ENCODE data around the gene PKDCC. TPM values are rescaled to one million over a fixed set of nuclear protein-coding genes. Genes with fewer than 3 reads are reported as not detected.

The PKDCC gene
- total and polyA plus RNA-seq, 4 donors, result 2.0 to 76.0 (median 19.8) TPM

DNA sequence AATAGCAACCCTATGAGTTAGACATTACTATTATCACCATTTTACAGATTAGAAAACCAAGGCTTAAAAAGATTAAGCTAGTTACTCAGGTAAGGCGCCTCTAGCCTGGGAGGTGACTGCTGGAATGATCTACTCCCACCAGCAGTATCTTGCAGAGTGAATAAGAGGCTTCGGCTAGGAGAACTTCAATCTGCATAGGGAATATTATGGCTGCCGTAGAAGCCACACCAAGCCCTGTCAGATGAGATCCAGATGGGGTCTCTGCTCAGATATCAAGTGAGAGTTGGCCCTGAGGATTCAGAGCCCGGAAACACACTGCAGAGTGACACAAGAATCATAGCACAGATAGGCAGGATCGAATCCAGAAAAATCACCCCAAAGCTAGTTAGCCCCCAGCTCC lies 21.5 kb upstream of the PKDCC start:
- 93% methylated on average over 5 of the region's 5 CpGs for whole genome bisulfite sequencing
- no peaks in the 10 kb centered on the region for H3K36me3 ChIP-seq (ENCODE audit: control insufficient read depth in 4 of 4, insufficient read depth in 3 of 4, low read depth in 1 of 4, low read length in 3 of 4)
- H3K4me3 ChIP-seq (ENCODE audit: low read depth in 1 of 3, low read length in 3 of 3), result no peak overlapping the region
- no peak for DNase-seq (ENCODE audit: low spot score)
- no peaks in the 10 kb centered on the region for H3K4me1 ChIP-seq (ENCODE audit: control insufficient read depth in 4 of 4, insufficient read depth in 4 of 4, low read length in 3 of 4)
- no peak for TF ChIP-seq RXRA (IDR thresholded peaks at IDR 0.05)
- no peak for TF ChIP-seq HNF4G (IDR thresholded peaks at IDR 0.05)
- TF ChIP-seq RAD21 (IDR thresholded peaks at IDR 0.05), result no peak
- no peak for TF ChIP-seq SP1 (IDR thresholded peaks at IDR 0.05)
- TF ChIP-seq, protein P1, sequence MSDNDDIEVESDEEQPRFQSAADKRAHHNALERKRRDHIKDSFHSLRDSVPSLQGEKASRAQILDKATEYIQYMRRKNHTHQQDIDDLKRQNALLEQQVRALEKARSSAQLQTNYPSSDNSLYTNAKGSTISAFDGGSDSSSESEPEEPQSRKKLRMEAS (IDR thresholded peaks at IDR 0.05), result no peak
- no peak for TF ChIP-seq GABPA (IDR thresholded peaks at IDR 0.05 in 1 of 2, conservative IDR thresholded peaks at IDR 0.05 in 1 of 2)
- TF ChIP-seq, protein P2, sequence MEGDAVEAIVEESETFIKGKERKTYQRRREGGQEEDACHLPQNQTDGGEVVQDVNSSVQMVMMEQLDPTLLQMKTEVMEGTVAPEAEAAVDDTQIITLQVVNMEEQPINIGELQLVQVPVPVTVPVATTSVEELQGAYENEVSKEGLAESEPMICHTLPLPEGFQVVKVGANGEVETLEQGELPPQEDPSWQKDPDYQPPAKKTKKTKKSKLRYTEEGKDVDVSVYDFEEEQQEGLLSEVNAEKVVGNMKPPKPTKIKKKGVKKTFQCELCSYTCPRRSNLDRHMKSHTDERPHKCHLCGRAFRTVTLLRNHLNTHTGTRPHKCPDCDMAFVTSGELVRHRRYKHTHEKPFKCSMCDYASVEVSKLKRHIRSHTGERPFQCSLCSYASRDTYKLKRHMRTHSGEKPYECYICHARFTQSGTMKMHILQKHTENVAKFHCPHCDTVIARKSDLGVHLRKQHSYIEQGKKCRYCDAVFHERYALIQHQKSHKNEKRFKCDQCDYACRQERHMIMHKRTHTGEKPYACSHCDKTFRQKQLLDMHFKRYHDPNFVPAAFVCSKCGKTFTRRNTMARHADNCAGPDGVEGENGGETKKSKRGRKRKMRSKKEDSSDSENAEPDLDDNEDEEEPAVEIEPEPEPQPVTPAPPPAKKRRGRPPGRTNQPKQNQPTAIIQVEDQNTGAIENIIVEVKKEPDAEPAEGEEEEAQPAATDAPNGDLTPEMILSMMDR (IDR thresholded peaks at IDR 0.05; ENCODE audit: low read depth, low read length, missing input control), result no peak
- TF ChIP-seq FOXA2 (IDR thresholded peaks at IDR 0.05), result no peak
- TF ChIP-seq NR2F2 (IDR thresholded peaks at IDR 0.05), result no peak
- TF ChIP-seq FOXA1 (IDR thresholded peaks at IDR 0.05), result no peak
- no peak for TF ChIP-seq YY1 (IDR thresholded peaks at IDR 0.05)
- no peak for TF ChIP-seq ATF3 (IDR thresholded peaks at IDR 0.05)
- TF ChIP-seq HNF4A (conservative IDR thresholded peaks at IDR 0.05), result no peak
- TF ChIP-seq, protein P3, sequence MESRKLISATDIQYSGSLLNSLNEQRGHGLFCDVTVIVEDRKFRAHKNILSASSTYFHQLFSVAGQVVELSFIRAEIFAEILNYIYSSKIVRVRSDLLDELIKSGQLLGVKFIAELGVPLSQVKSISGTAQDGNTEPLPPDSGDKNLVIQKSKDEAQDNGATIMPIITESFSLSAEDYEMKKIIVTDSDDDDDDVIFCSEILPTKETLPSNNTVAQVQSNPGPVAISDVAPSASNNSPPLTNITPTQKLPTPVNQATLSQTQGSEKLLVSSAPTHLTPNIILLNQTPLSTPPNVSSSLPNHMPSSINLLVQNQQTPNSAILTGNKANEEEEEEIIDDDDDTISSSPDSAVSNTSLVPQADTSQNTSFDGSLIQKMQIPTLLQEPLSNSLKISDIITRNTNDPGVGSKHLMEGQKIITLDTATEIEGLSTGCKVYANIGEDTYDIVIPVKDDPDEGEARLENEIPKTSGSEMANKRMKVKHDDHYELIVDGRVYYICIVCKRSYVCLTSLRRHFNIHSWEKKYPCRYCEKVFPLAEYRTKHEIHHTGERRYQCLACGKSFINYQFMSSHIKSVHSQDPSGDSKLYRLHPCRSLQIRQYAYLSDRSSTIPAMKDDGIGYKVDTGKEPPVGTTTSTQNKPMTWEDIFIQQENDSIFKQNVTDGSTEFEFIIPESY (IDR thresholded peaks at IDR 0.05), result no peak
- no peak for TF ChIP-seq JUND (IDR thresholded peaks at IDR 0.05)
- TF ChIP-seq EGR1 (IDR thresholded peaks at IDR 0.05; ENCODE audit: low read depth in 2 of 2), result no peak
- H3K27me3 ChIP-seq (ENCODE audit: control insufficient read depth in 4 of 4, insufficient read depth in 4 of 4, low read length in 3 of 4), result no peaks in the 10 kb centered on the region
- H3K9me3 ChIP-seq (ENCODE audit: control insufficient read depth in 4 of 4, low read length in 3 of 4), result no peaks in the 10 kb centered on the region
- no peak overlapping the region for H3K27ac ChIP-seq (ENCODE audit: low read depth in 1 of 2, low read length in 2 of 2)
- no peak overlapping the region for H3K9ac ChIP-seq (ENCODE audit: low read depth in 1 of 2, low read length in 2 of 2)

- H3K9ac ChIP-seq (ENCODE audit: low read depth in 1 of 2, low read length in 2 of 2), result no peak overlapping the region
- H3K9me3 ChIP-seq (ENCODE audit: control insufficient read depth in 4 of 4, low read length in 3 of 4), result no peaks in the 10 kb centered on the region
- DNase-seq (ENCODE audit: low spot score), result no peak
- peaks cover 0 to 3% (median 0%) of the 10 kb centered on the region in 4 donors for H3K4me1 ChIP-seq (ENCODE audit: control insufficient read depth in 4 of 4, insufficient read depth in 4 of 4, low read length in 3 of 4)
- H3K36me3 ChIP-seq (ENCODE audit: control insufficient read depth in 4 of 4, insufficient read depth in 3 of 4, low read depth in 1 of 4, low read length in 3 of 4), result no peaks in the 10 kb centered on the region
- no peaks in the 10 kb centered on the region for H3K27me3 ChIP-seq (ENCODE audit: control insufficient read depth in 4 of 4, insufficient read depth in 4 of 4, low read length in 3 of 4)
- WGBS, result 83% methylated on average over 8 of the region's 8 CpGs
- no peak overlapping the region for H3K4me3 ChIP-seq (ENCODE audit: low read depth in 1 of 3, low read length in 3 of 3)
- H3K27ac ChIP-seq (ENCODE audit: low read depth in 1 of 2, low read length in 2 of 2), result no peak overlapping the region
- TF ChIP-seq ATF3 (IDR thresholded peaks at IDR 0.05), result no peak
- TF ChIP-seq HNF4G (IDR thresholded peaks at IDR 0.05), result no peak
- TF ChIP-seq, protein P3 (IDR thresholded peaks at IDR 0.05), result no peak
- TF ChIP-seq TAF1 (conservative IDR thresholded peaks at IDR 0.05), result no peak
- no peak for TF ChIP-seq JUND (IDR thresholded peaks at IDR 0.05)
- no peak for TF ChIP-seq SP1 (IDR thresholded peaks at IDR 0.05)
- TF ChIP-seq NR2F2 (IDR thresholded peaks at IDR 0.05), result no peak
- no peak for TF ChIP-seq FOXA1 (IDR thresholded peaks at IDR 0.05)
- TF ChIP-seq EGR1 (IDR thresholded peaks at IDR 0.05; ENCODE audit: low read depth in 2 of 2), result no peak
- no peak for TF ChIP-seq REST (IDR thresholded peaks at IDR 0.05)
These were observed 19.2 kb upstream of the PKDCC start for GRCh38 chr2:42028571-42029148.

Measured in liver (tissue), 9 donors.